Measurements from ENCODE around the gene NXN.

DNA sequence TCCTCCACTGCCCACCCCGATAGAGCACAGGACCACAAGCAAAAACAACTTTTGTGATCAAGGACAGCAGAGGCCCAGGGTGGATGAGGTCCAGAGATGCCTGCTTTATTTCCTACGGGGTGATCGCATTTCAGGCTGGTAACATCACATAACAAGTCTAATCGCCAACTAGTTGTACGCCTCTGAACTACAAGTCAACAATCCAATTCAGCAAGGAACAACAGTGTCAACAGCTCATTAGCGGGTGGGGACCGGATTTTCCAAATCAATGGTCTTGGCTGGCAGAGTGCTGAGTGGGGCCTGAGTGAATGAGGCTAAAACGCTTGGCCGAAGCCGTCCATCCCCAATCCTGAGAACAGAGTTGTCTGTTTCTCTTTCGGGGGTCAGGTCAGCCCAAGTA, 180.3 kb downstream of the NXN start:
- TF ChIP-seq, protein P1, sequence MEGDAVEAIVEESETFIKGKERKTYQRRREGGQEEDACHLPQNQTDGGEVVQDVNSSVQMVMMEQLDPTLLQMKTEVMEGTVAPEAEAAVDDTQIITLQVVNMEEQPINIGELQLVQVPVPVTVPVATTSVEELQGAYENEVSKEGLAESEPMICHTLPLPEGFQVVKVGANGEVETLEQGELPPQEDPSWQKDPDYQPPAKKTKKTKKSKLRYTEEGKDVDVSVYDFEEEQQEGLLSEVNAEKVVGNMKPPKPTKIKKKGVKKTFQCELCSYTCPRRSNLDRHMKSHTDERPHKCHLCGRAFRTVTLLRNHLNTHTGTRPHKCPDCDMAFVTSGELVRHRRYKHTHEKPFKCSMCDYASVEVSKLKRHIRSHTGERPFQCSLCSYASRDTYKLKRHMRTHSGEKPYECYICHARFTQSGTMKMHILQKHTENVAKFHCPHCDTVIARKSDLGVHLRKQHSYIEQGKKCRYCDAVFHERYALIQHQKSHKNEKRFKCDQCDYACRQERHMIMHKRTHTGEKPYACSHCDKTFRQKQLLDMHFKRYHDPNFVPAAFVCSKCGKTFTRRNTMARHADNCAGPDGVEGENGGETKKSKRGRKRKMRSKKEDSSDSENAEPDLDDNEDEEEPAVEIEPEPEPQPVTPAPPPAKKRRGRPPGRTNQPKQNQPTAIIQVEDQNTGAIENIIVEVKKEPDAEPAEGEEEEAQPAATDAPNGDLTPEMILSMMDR (IDR thresholded peaks at IDR 0.05): no peak
- no peak for TF ChIP-seq POLR2A (IDR thresholded peaks at IDR 0.05)
